Hematopoietic multipotent progenitor cell treated with erythropoietin and hydrocortisone succinate and interleukin-3 and kit ligand, for 4 days (in vitro differentiated cells): Measurements from ENCODE around the gene FGF12.
A peak's percentile ranks its signal among the peaks of the same experiment; 100 is the strongest.

Experiments used
- DNase-seq: peaks from one replicate; pipeline ENCODE4 v3.0.0-alpha.2; 2015

FGF12 gene

GRCh38 chr3:192249516-192249915 lies 477.8 kb downstream of the FGF12 start:
- DNase-seq, result no peak

GRCh38 chr3:192246847-192247559 lies 480.3 kb downstream of the FGF12 start:
- no peak for DNase-seq

GRCh38 chr3:192244591-192244990 lies 482.8 kb downstream of the FGF12 start:
- DNase-seq, result no peak

- DNase-seq, result no peak
These were observed 487.4 kb downstream of the FGF12 start for GRCh38 chr3:192239956-192240355.

DNA sequence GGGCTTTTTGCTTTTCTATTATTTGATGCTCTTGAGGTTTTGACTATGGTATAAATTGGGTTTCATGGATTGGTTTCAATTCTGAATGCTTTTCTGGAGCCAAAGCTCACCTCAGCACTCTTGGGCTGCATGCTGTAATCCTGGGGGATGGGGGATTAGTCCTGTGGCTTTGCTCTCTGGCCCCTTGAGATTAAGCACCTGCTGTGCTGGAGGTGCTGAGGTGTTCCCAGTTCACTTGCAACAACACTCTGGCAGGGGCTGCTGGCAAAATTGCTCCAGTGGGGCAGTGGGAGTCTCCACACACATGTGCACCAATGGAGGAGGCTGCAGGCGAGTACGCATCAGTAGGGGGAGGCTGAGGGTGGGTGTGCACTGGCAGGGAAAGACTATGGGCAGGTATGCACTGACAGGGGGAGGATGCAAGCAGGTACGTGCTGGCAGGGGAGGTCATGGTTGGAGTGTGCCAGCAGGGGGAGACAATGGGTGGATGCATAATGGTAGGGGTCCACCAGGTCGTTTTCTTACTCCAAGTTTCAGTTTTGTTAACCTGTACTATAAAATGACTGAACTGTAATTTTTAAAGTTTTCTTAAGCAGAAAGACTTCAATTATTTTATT lies 489.2 kb downstream of the FGF12 start:
- no peak for DNase-seq

GRCh38 chr3:192229866-192230265 lies 497.5 kb downstream of the FGF12 start:
- DNase-seq, result no peak

- no peak for DNase-seq
These were observed 502.6 kb downstream of the FGF12 start for GRCh38 chr3:192224634-192225155.

GRCh38 chr3:192223815-192224214 lies 503.5 kb downstream of the FGF12 start:
- DNase-seq, result no peak

DNA sequence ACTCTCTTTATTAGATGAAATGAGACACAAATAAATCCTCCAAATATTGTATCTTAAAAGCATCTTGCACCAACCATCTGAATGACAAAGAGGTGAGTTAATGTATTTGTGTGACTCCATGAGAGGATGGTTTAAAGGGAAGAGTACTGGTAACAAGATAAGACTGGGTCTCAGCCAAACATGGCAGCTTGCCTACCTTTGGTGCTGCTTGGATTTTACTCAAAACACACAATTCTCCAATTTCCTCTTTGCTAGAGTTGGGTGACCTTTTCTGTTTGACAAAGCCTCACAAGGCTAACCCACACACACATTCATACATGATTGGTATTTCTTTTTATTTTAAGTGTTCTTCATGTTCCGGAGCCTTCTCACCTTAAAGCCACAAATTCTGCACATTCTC lies 506.4 kb downstream of the FGF12 start:
- no peak for DNase-seq

DNA sequence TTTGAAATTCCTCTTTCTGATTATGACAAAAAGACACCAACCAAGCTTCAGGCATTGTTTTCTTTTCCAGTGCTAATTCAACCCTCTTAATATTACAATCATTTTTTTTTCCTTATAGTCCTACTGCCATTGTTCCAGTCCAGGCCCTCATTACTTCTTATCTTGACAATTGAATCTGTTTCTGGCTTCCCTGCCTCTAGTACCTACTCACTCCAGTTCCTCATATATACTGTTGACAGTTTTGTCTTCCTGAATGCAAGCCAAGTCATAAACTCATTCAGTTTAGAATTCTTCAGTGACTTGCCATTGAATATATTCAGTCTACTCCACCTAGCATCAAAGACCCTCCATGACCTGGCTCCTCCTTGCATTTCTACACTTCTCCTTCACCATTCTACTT lies 507.4 kb downstream of the FGF12 start:
- no peak for DNase-seq

DNA sequence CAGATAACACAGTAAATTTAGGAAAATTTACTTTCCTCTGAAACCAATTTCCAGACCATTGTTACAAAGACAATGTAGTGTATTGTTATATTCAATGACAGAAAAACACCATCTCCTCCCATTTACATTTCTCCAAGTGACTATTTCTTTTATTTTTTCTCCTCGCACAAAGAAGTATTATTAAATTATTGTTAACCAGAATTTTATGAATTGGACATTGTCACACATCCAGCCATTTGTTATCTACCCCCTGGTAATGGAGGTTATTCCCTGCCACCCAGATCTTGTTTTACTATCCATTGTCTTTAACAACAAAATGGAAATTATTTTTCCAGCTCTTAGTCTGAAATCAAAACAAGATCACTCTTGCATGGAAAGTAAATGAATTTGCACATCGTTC lies 511.3 kb downstream of the FGF12 start:
- DNase-seq, result no peak

GRCh38 chr3:192212979-192213378 lies 514.4 kb downstream of the FGF12 start:
- no peak for DNase-seq

DNA sequence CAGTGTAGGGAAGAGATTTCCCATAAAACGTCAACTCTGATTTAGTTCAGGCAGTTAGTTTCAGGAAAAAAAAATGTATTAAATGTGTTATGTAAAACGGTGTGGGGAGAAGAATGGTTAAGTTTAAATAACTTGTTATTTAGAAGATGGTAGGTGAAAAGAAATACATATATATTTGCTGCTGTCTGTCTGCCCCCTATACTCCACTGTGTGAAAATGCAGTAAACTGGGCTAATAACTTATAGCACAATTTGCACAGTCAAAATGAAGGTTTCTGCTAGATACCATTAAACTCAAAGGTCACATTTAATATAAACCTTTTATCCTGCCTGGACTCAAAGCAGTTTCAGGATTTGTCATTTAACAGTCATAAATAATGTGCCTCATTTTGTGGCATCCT lies 515.0 kb downstream of the FGF12 start:
- DNase-seq, result peak; percentile 1

GRCh38 chr3:192207651-192208050 lies 519.7 kb downstream of the FGF12 start:
- no peak for DNase-seq

DNA sequence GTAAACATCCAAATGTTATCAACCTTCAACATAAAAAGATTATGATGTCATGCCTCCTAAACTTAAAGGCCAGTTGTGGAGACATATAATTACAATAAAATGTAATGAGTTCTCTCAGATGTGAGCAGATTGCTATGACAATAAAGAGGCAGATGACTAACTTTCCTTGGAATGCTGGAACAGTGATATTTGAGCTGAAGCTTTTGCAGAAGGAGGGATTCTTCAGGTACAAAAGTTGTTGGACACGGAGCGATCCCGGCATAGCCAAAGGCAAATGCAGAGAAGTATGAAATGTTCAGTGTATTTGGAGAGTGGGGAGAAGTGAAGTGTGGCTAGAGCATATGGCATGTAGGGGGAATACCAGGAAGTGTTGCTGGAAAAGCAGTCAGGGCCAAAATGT lies 520.1 kb downstream of the FGF12 start:
- no peak for DNase-seq

GRCh38 chr3:192194085-192194484 lies 533.3 kb downstream of the FGF12 start:
- no peak for DNase-seq

GRCh38 chr3:192188218-192188835 lies 539.0 kb downstream of the FGF12 start:
- DNase-seq, result peak; percentile 78

DNA sequence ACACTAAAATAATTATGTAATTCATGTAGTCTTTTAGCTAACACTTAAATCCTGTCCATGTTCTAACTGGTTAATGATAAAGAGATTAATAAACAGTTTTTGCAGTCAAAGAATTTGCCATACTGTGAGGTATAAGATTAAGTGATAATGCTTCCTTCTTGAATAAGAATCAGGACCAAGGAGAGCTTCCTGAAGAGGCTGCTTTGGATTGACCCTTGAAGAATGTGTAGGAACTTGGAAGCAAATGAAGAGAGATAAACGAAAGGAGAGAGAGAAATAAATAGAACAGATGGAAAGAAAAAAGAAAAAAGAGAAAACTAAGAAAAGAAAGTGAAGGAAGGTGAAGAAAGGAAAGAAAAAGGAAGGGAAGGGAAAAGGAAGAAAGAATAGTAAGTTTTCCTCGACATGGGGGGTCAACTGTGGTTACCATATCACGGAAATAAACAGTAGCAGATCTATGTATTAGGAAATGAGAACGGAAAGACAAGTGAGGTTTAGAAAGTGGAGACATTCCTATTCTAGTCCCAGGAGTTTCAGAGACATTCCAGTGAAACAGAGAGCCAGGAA lies 539.8 kb downstream of the FGF12 start:
- peak; percentile 2 for DNase-seq

GRCh38 chr3:192186498-192186897 lies 540.8 kb downstream of the FGF12 start:
- no peak for DNase-seq

DNA sequence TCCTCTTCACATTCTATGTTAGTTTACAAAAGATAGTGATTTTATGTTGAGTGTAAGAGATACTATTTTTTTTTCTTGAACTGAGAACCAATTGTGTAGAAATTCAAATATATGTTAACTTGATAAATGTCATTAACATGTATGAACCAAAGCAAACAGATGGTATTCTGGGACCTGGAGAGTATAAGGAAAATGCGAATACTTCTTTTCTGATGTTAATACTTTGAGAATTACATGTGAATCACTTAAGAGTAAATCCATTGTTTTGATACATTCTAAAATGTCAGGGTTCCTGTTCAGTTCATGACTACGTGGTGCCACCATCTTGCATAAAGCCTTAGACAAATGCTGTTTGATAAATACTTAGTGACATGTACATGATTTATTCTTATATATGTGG lies 541.3 kb downstream of the FGF12 start:
- DNase-seq, result no peak

GRCh38 chr3:192183109-192183508 lies 544.2 kb downstream of the FGF12 start:
- DNase-seq, result no peak

- no peak for DNase-seq
These were observed 546.2 kb downstream of the FGF12 start for GRCh38 chr3:192181151-192181550.

GRCh38 chr3:192177383-192177782 lies 550.0 kb downstream of the FGF12 start:
- DNase-seq, result no peak

- DNase-seq, result no peak
These were observed 553.1 kb downstream of the FGF12 start for GRCh38 chr3:192174283-192174682.
